Measurements from ENCODE around the gene DHRS9. TPM values are rescaled to one million over a fixed set of nuclear protein-coding genes. Genes with fewer than 3 reads are reported as not detected.

The DHRS9 gene
- total RNA-seq, 2 donors from 2014 or later, result 102 to 144 TPM

GRCh38 chr2:169039702-169040101, 29.7 kb upstream of the DHRS9 start:
- H3K27ac ChIP-seq, result no peak overlapping the region
- intact Hi-C loops (cut with DNase I), result no loop called here
- H3K27me3 ChIP-seq, result no peaks in the 10 kb centered on the region

GRCh38 chr2:169041594-169041993, 27.8 kb upstream of the DHRS9 start:
- Histone ChIP-seq H3K36me3 (no peaks in the 10 kb centered on the region), H3K9me3 (no peaks in the 10 kb centered on the region), H3K4me1 (no peaks in the 10 kb centered on the region), H3K27me3 (no peaks in the 10 kb centered on the region), H3K9ac (ENCODE audit: low read depth in 2 of 2, low read length in 2 of 2) (no peak overlapping the region), H3K27ac (no peak overlapping the region), H3K4me3 (no peak overlapping the region)
- no peak for TF ChIP-seq CTCF (IDR thresholded peaks at IDR 0.05)
- intact Hi-C loops (cut with DNase I), result no loop called here
- DNase-seq, result no peak

More at GRCh38 chr2:169039702-169040101, 29.7 kb upstream of the DHRS9 start:
- no peak for DNase-seq
- Histone ChIP-seq H3K9ac (ENCODE audit: low read depth in 2 of 2, low read length in 2 of 2) (no peak overlapping the region), H3K4me3 (no peak overlapping the region), H3K4me1 (no peaks in the 10 kb centered on the region), H3K36me3 (no peaks in the 10 kb centered on the region), H3K9me3 (no peaks in the 10 kb centered on the region)
- no peak for TF ChIP-seq CTCF (IDR thresholded peaks at IDR 0.05)

- Histone ChIP-seq H3K27ac (no peak overlapping the region), H3K36me3 (no peaks in the 10 kb centered on the region), H3K9me3 (no peaks in the 10 kb centered on the region), H3K9ac (ENCODE audit: low read depth in 2 of 2, low read length in 2 of 2) (no peak overlapping the region), H3K27me3 (no peaks in the 10 kb centered on the region), H3K4me1 (no peaks in the 10 kb centered on the region), H3K4me3 (no peak overlapping the region)
- intact Hi-C loops (cut with DNase I), result no loop called here
- no peak for DNase-seq
- no peak for TF ChIP-seq CTCF (IDR thresholded peaks at IDR 0.05)
These were observed 26.5 kb upstream of the DHRS9 start for GRCh38 chr2:169042856-169043255.

- no peaks in the 10 kb centered on the region for H3K9me3 ChIP-seq
- intact Hi-C loops (cut with DNase I), result no loop called here
- no peaks in the 10 kb centered on the region for H3K36me3 ChIP-seq
- no peak overlapping the region for H3K27ac ChIP-seq
- no peak for TF ChIP-seq CTCF (IDR thresholded peaks at IDR 0.05)
- H3K4me3 ChIP-seq, result no peak overlapping the region
- no peaks in the 10 kb centered on the region for H3K4me1 ChIP-seq
- DNase-seq, result peak; percentile 86
- no peak overlapping the region for H3K9ac ChIP-seq (ENCODE audit: low read depth in 2 of 2, low read length in 2 of 2)
- H3K27me3 ChIP-seq, result no peaks in the 10 kb centered on the region
These were observed 22.8 kb upstream of the DHRS9 start for GRCh38 chr2:169046440-169047151.

GRCh38 chr2:169047256-169048250, 21.8 kb upstream of the DHRS9 start:
- no peak for TF ChIP-seq CTCF (IDR thresholded peaks at IDR 0.05)
- H3K4me3 ChIP-seq, result no peak overlapping the region
- DNase-seq, result no peak
- no peaks in the 10 kb centered on the region for H3K36me3 ChIP-seq
- H3K27me3 ChIP-seq, result no peaks in the 10 kb centered on the region
- intact Hi-C loops (cut with DNase I), result no loop called here
- H3K27ac ChIP-seq, result no peak overlapping the region
- H3K9ac ChIP-seq (ENCODE audit: low read depth in 2 of 2, low read length in 2 of 2), result no peak overlapping the region
- no peaks in the 10 kb centered on the region for H3K9me3 ChIP-seq
- H3K4me1 ChIP-seq, result no peaks in the 10 kb centered on the region

All from colonic mucosa (tissue), 4 donors.